Activated B cell treated with CpG ODN at 0.5 μM for 24 hours (primary cell): ENCODE measurements around the gene WWC1. TPM values are rescaled to one million over a fixed set of nuclear protein-coding genes. Genes with fewer than 3 reads are reported as not detected.

Experiments used
- ATAC-seq: fragments of 200-7000 bp; cut with Tn5 transposase; one replicate; pipeline ENCODE4 v1.10.0; 2021; ENCODE audit warnings: low read depth, mild to moderate bottlenecking, moderate library complexity
- CTCF ChIA-PET: fragments of 350-600 bp; sonication (Branson Sonifier 250); formaldehyde crosslinking; loops from one replicate; lab custom pipeline; 2021; ENCODE audit warnings: antibody characterized with exemption; lab: Charles Lee
- POLR2A ChIA-PET: fragments of 350-600 bp; sonication (Branson Sonifier 250); formaldehyde crosslinking; loops from one replicate; lab custom pipeline; 2021; ENCODE audit warnings: antibody characterized with exemption; lab: Charles Lee
- DNase-seq: peaks from one replicate; pipeline ENCODE4 v3.0.0; 2022
- H3K27ac Mint-ChIP-seq: one replicate; pipeline ENCODE4 v1.8.0; 2020; ENCODE audit warnings: mixed read lengths
- H3K27me3 Mint-ChIP-seq: one replicate; pipeline ENCODE4 v1.8.0; 2021; ENCODE audit warnings: mixed read lengths
- H3K36me3 Mint-ChIP-seq: one replicate; pipeline ENCODE4 v1.8.0; 2021; ENCODE audit warnings: low read depth, mixed read lengths
- H3K4me1 Mint-ChIP-seq: one replicate; pipeline ENCODE4 v1.8.0; 2021; ENCODE audit warnings: mixed read lengths
- H3K4me3 Mint-ChIP-seq: one replicate; pipeline ENCODE4 v1.8.0; 2020; ENCODE audit warnings: mild to moderate bottlenecking, mixed read lengths
- H3K9me3 Mint-ChIP-seq: one replicate; pipeline ENCODE4 v1.8.0; 2020; ENCODE audit warnings: mixed read lengths
- CTCF ChIP-seq: fragments of 200-600 bp; IDR thresholded peaks from one replicate; pipeline ENCODE4 v1.8.0; 2022; ENCODE audit warnings: antibody characterized with exemption, mild to moderate bottlenecking
- intact Hi-C: fragments of 100-400 bp; cut with micrococcal nuclease; formaldehyde crosslinking; loops from one replicate; pipeline ENCODE4 v1.15.1; 2024
- total RNA-seq: library from RNA; stranded (reverse); gene quantifications from 2 replicates; pipeline ENCODE4 v1.2.3, GENCODE V29; 2022

WWC1 gene
- total RNA-seq, 1 donor from 2014 or later, result 2.0 TPM

- no peaks in the 10 kb centered on the region for H3K9me3 Mint-ChIP-seq
- intact Hi-C loops, result no loop called here
- DNase-seq (no peak), ATAC-seq (no peak)
- POLR2A ChIA-PET, result no interaction called here
- CTCF ChIA-PET, result no interaction called here
- H3K36me3 Mint-ChIP-seq, result no peaks in the 10 kb centered on the region
- H3K4me1 Mint-ChIP-seq, result no peaks in the 10 kb centered on the region
- no peak overlapping the region for H3K27ac Mint-ChIP-seq
- no peaks in the 10 kb centered on the region for H3K27me3 Mint-ChIP-seq
- no peak overlapping the region for H3K4me3 Mint-ChIP-seq
- TF ChIP-seq CTCF, result no peak
These were observed 182.9 kb downstream of the WWC1 start for GRCh38 chr5:168474319-168474718.

GRCh38 chr5:168477060-168477459 is 185.6 kb downstream of the WWC1 start:
- POLR2A ChIA-PET, result no interaction called here
- no peaks in the 10 kb centered on the region for H3K9me3 Mint-ChIP-seq
- TF ChIP-seq CTCF, result no peak

GRCh38 chr5:168479166-168479565 is 187.7 kb downstream of the WWC1 start:
- Mint-ChIP-seq H3K4me3 (no peak overlapping the region), H3K9me3 (no peaks in the 10 kb centered on the region), H3K36me3 (no peaks in the 10 kb centered on the region), H3K4me1 (peaks cover 9% of the 10 kb centered on the region), H3K27ac (no peak overlapping the region), H3K27me3 (peaks cover 3% of the 10 kb centered on the region)
- ATAC-seq (no peak), DNase-seq (no peak)
- POLR2A ChIA-PET, result interaction anchor here (0.7 kb wide), 1 partner anchor 179 kb away, joined by 3 read pairs; no protein-coding TSS in a partner anchor
- intact Hi-C loops, result no loop called here
- CTCF ChIA-PET, result no interaction called here
- TF ChIP-seq CTCF, result no peak

More at GRCh38 chr5:168477060-168477459, 185.6 kb downstream of the WWC1 start:
- H3K27me3 Mint-ChIP-seq, result peaks cover 1% of the 10 kb centered on the region
- DNase-seq, result no peak
- no peaks in the 10 kb centered on the region for H3K36me3 Mint-ChIP-seq
- intact Hi-C loops, result no loop called here
- H3K4me3 Mint-ChIP-seq, result no peak overlapping the region
- peaks cover 9% of the 10 kb centered on the region for H3K4me1 Mint-ChIP-seq
- CTCF ChIA-PET, result no interaction called here
- H3K27ac Mint-ChIP-seq, result no peak overlapping the region
- no peak for ATAC-seq

GRCh38 chr5:168480601-168481000 is 189.2 kb downstream of the WWC1 start:
- Mint-ChIP-seq H3K9me3 (no peaks in the 10 kb centered on the region), H3K27ac (no peak overlapping the region), H3K27me3 (peaks cover 3% of the 10 kb centered on the region), H3K4me3 (no peak overlapping the region), H3K4me1 (peaks cover 15% of the 10 kb centered on the region), H3K36me3 (no peaks in the 10 kb centered on the region)
- DNase-seq, result no peak
- ChIA-PET CTCF (no interaction called here), POLR2A (no interaction called here)
- ATAC-seq, result no peak
- TF ChIP-seq CTCF, result no peak
- intact Hi-C loops, result no loop called here

- DNase-seq (no peak), ATAC-seq (peak; percentile 35)
- POLR2A ChIA-PET, result no interaction called here
- intact Hi-C loops, result no loop called here
- CTCF ChIA-PET, result no interaction called here
- H3K9me3 Mint-ChIP-seq, result no peaks in the 10 kb centered on the region
- H3K4me1 Mint-ChIP-seq, result peaks cover 23% of the 10 kb centered on the region
- peak overlapping the region; percentile 59 for H3K27ac Mint-ChIP-seq
- no peak for TF ChIP-seq CTCF
- no peak overlapping the region for H3K4me3 Mint-ChIP-seq
- peaks cover 2% of the 10 kb centered on the region for H3K36me3 Mint-ChIP-seq
- peaks cover 3% of the 10 kb centered on the region for H3K27me3 Mint-ChIP-seq
These were observed 189.9 kb downstream of the WWC1 start for GRCh38 chr5:168481330-168481788.
